DOHH2 (cell line): ENCODE data around the gene TMEM94.

Experiments used
- CTCF ChIP-seq: fragments of 200-600 bp; sonication (generic); IDR thresholded peaks from one replicate; pipeline ENCODE4 v1.5.1; 2014; ENCODE audit warnings: antibody characterized with exemption, mild to moderate bottlenecking, low read depth, low read length; ENCODE audit not compliant: poor library complexity, severe bottlenecking
- EZH2phosphoT487 ChIP-seq: fragments of 200-600 bp; sonication (generic); IDR thresholded peaks from 2 replicates; pipeline ENCODE4 v1.6.1; 2017; ENCODE audit warnings: borderline replicate concordance, mild to moderate bottlenecking, antibody characterized with exemption, low read length, moderate library complexity, mixed read lengths

- TF ChIP-seq CTCF: no peak
- no peak for TF ChIP-seq EZH2phosphoT487
Observed at GRCh38 chr17:75463603-75464002, 7.2 kb downstream of the TMEM94 start.
